Gastrocnemius medialis (tissue), 4 donors: ENCODE measurements around the gene TECR.

Experiments used
- CTCF ChIP-seq, 5 experiments: fragments of 450-650 bp in 3 of 5; fragments of 200-600 bp in 2 of 5; sonication (generic) in 2 of 5; IDR thresholded peaks in 4 of 5; conservative IDR thresholded peaks in 1 of 5; 1 replicate in 4 of 5; 2 replicates in 1 of 5; pipeline ENCODE4 v1.5.1; 2016 to 2019; ENCODE audit warnings: antibody characterized with exemption in 5 of 5, mild to moderate bottlenecking in 3 of 5, moderate library complexity in 3 of 5
- POLR2A ChIP-seq, 2 donors: fragments of 450-650 bp; IDR thresholded peaks; one replicate each; pipeline ENCODE4 v1.6.1; 2017; ENCODE audit warnings: antibody characterized with exemption in 2 of 2, mild to moderate bottlenecking in 2 of 2, moderate library complexity in 2 of 2

- TF ChIP-seq CTCF (IDR thresholded peaks at IDR 0.05 in 4 of 5, conservative IDR thresholded peaks at IDR 0.05 in 1 of 5): no peak
- no peak for TF ChIP-seq POLR2A (IDR thresholded peaks at IDR 0.05)
These were observed 31.9 kb downstream of the TECR start for GRCh38 chr19:14561249-14561648.
